ENCODE data around the gene SPN.
"Not testable (repeated sequence)": the region's sequence is repeated elsewhere in the genome, so short reads cannot be mapped to it uniquely, and the experiment has no call there.

The SPN gene

DNA sequence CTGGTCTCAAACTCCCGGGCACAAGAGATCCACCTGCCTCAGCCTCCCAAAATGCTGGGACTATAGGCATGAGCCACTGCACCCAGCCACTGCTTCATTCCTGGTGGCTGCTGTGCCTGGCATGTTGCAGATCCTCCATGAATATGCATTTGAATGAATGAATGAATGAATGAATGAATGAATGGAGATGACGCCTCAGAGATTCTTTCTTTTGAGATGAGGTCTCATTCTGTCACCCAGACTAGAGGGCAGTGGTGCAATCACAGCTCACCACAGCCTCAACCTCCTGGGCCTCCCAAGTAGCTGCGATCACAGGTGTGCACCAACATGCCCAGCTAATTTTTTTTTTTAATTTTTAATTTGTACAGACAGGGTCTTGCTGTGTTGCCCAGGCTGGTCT, 5.2 kb downstream of the SPN start:
- in situ Hi-C loops (cut with MboI; ENCODE audit: low pct_unique_long_range_greater_than_20kb, low sequenced_read_pairs), result no loop called here
- no peak for DNase-seq

- no peak for DNase-seq
- in situ Hi-C loops (cut with MboI; ENCODE audit: low pct_unique_long_range_greater_than_20kb, low sequenced_read_pairs), result no loop called here
Measured at GRCh38 chr16:29673501-29673900, 10.5 kb downstream of the SPN start.

DNA sequence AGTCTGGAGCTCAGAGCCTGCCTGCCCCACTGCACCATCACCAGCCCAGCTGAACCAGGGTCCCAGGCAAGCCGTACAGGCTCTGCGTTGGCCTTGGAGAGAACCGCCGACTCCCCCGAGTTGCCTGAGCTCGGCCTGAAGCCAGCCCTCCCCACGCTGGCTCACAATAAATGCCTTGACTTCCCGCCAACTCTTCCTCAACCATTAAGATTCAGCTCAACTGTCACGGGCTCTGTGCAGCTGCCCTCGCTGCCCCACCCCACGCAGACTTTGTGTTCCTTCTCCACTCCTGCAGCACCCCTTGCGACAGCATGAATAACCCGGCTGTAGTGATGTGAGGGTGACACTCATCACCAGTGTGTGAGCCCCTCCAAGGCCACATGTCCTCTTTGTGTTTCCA, 11.1 kb downstream of the SPN start:
- in situ Hi-C loops (cut with MboI; ENCODE audit: low pct_unique_long_range_greater_than_20kb, low sequenced_read_pairs), result no loop called here
- DNase-seq, result peak; percentile 85

DNA sequence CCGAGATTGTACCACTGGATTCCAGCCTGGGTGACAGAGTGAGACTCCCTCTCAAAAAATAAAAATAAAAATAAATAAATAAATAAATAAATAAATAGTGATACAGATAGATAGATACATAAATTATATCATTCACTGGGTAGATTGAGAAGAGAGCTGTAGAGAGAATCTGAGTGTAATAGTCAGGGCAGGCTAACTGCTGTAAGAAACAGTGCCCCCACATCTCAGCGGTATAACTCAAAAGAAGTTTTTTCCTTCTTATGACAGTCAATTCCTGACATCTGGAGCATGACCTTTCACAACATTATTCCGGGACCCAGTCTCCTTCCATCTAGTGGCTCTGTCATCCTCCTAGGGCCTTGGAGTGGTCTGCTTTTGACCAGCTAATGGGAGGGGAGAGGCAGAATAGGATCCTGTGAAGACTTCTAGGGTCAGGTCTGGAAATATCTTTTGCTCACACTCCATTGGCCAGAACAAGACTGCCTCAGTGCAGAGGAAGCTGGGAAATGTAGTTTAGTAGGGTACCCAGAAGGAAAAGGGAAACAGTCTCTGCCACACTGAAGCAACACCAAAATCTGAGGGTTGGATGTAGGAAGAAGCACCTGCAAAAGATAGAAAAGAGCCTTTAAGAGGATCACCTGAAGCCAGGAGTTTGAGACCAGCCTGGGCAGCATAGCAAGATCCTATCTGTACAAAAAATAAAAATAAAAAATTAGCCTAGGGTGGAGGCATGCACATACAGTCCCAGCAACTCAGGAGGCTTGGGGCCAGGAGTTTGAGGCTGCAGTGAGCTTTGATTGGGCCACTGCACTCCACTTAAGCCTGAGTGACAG, 13.0 kb downstream of the SPN start:
- peak; percentile 76 for DNase-seq
- in situ Hi-C loops (cut with MboI; ENCODE audit: low pct_unique_long_range_greater_than_20kb, low sequenced_read_pairs), result loop anchor here (25.0 kb wide), 1 partner anchor 336 kb away; the partner anchor contains the start of genes C16orf92 and DOC2A

- DNase-seq, result no peak
- in situ Hi-C loops (cut with MboI; ENCODE audit: low pct_unique_long_range_greater_than_20kb, low sequenced_read_pairs), result loop anchor here (25.0 kb wide), 1 partner anchor 335 kb away; the partner anchor contains the start of genes C16orf92 and DOC2A
Measured at GRCh38 chr16:29676989-29677785, 14.1 kb downstream of the SPN start.

DNA sequence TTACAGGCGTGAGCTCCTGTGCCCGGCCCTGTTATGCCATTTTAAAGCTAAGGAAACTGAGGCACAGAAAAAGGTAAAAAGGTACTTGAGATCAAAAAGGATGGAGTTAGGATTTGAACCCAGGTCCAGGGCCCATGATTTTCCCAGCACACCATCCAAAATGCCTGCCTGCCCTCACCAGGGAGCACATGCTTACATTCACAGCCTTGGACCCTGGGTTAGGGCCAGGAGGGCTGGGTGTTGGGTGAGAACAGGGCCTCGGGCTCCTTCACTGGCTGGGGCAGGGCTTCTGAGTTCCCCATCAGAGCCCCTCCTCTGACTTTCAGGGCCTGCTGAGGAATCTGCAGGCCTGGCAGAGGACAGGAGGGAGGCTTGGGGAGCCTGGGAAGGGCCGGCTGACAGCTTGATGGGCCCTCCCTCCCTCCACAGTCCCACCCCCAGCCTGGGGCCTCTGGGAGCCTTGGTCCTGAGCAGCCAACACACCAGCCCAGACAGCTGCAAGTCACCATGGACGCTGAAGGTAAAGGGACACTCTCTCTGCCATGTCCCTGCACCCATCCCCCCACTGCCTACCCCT, 15.7 kb downstream of the SPN start, which contains the start of gene QPRT:
QPRT (plus strand) TSS at position 490 of the 577 bp plus-strand sequence; CDS start at position 508, 18 bp downstream.
- peak; percentile 73 for DNase-seq
- in situ Hi-C loops (cut with MboI; ENCODE audit: low pct_unique_long_range_greater_than_20kb, low sequenced_read_pairs), result loop anchor here (25.0 kb wide), 1 partner anchor 334 kb away; the partner anchor contains the start of genes C16orf92 and DOC2A

GRCh38 chr16:29680180-29680598, 17.1 kb downstream of the SPN start:
- DNase-seq, result peak; percentile 48
- in situ Hi-C loops (cut with MboI; ENCODE audit: low pct_unique_long_range_greater_than_20kb, low sequenced_read_pairs), result loop anchor here (25.0 kb wide), 1 partner anchor 332 kb away; the partner anchor contains the start of genes C16orf92 and DOC2A

DNA sequence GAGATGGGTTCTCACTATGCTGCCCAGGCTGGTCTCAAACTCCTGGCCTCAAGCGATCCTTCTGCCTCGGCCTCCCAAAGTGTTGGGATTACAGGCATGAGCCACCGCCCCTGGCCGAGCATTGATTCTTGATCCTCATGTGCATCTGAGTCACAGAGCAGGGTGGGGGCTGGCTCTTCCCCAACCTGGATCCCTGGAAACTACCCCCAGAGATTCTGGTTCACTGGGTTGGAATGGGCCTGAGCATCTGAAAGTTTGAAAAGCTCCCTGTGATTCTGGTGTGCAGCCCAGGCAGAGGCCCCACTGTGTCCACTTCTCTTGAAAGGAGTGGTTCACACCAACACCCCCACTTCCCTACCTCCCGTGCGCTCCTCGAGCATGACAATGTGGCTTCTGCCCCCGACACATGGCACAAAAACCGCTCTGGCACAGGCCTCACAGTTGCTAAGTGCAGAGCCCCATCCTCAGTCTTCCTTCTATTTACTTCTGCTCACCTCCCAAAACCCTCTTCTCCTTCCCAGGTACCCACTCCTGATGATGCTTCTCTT, 20.6 kb downstream of the SPN start:
- DNase-seq, result no peak
- in situ Hi-C loops (cut with MboI; ENCODE audit: low pct_unique_long_range_greater_than_20kb, low sequenced_read_pairs), result loop anchor here (25.0 kb wide), 1 partner anchor 329 kb away; the partner anchor contains the start of genes C16orf92 and DOC2A

GRCh38 chr16:29684679-29685078, 21.6 kb downstream of the SPN start:
- no peak for DNase-seq
- in situ Hi-C loops (cut with MboI; ENCODE audit: low pct_unique_long_range_greater_than_20kb, low sequenced_read_pairs), result loop anchor here (25.0 kb wide), 1 partner anchor 328 kb away; the partner anchor contains the start of genes C16orf92 and DOC2A

- in situ Hi-C loops (cut with MboI; ENCODE audit: low pct_unique_long_range_greater_than_20kb, low sequenced_read_pairs), result loop anchor here (25.0 kb wide), 1 partner anchor 325 kb away; the partner anchor contains the start of genes C16orf92 and DOC2A
- peak; percentile 76 for DNase-seq
Measured at GRCh38 chr16:29686740-29687332, 23.8 kb downstream of the SPN start.

GRCh38 chr16:29687755-29688154, 24.7 kb downstream of the SPN start:
- no peak for DNase-seq
- in situ Hi-C loops (cut with MboI; ENCODE audit: low pct_unique_long_range_greater_than_20kb, low sequenced_read_pairs), result loop anchor here (25.0 kb wide), 1 partner anchor 325 kb away; the partner anchor contains the start of genes C16orf92 and DOC2A

GRCh38 chr16:29688172-29688571, 25.1 kb downstream of the SPN start:
- in situ Hi-C loops (cut with MboI; ENCODE audit: low pct_unique_long_range_greater_than_20kb, low sequenced_read_pairs), result loop anchor here (25.0 kb wide), 1 partner anchor 324 kb away; the partner anchor contains the start of genes C16orf92 and DOC2A
- DNase-seq, result no peak

- in situ Hi-C loops (cut with MboI; ENCODE audit: low pct_unique_long_range_greater_than_20kb, low sequenced_read_pairs), result loop anchor here (25.0 kb wide), 1 partner anchor 323 kb away; the partner anchor contains the start of genes C16orf92 and DOC2A
- DNase-seq, result not testable (repeated sequence)
Measured at GRCh38 chr16:29689490-29690351, 26.7 kb downstream of the SPN start.

GRCh38 chr16:29692606-29693005, 29.6 kb downstream of the SPN start:
- DNase-seq, result not testable (repeated sequence)
- in situ Hi-C loops (cut with MboI; ENCODE audit: low pct_unique_long_range_greater_than_20kb, low sequenced_read_pairs), result loop anchor here (25.0 kb wide), 1 partner anchor 320 kb away; the partner anchor contains the start of genes C16orf92 and DOC2A

- no peak for DNase-seq
- in situ Hi-C loops (cut with MboI; ENCODE audit: low pct_unique_long_range_greater_than_20kb, low sequenced_read_pairs), result loop anchor here (25.0 kb wide), 1 partner anchor 318 kb away; the partner anchor contains the start of genes C16orf92 and DOC2A
Measured at GRCh38 chr16:29694384-29695195, 31.5 kb downstream of the SPN start.

GRCh38 chr16:29695675-29696074, 32.6 kb downstream of the SPN start:
- in situ Hi-C loops (cut with MboI; ENCODE audit: low pct_unique_long_range_greater_than_20kb, low sequenced_read_pairs), result loop anchor here (25.0 kb wide), 1 partner anchor 317 kb away; the partner anchor contains the start of genes C16orf92 and DOC2A
- DNase-seq, result not testable (repeated sequence)
